ENCODE measurements around the gene RAE1.

The RAE1 gene

DNA sequence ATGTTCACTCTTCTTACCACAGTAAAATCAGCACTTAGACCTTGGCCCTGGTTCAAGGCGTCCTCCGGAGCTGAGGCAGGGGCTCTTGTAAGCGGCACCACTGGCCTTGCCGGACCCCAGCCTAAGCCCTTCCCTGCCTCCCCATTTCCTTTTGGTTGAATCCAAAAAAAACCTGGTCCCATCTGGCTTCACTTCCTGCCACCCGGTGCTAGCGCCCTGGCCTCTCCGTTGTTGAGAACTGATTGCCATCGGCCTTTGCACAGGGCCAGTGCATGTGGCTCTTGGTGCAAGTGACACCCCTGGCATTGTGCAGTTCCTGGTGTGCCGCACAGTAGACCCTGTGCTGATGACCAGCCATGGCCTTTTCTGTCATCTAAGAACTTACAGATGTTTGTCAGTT is 21.1 kb downstream of the RAE1 start:
- TF ChIP-seq GATA1 (IDR thresholded peaks at IDR 0.05; ENCODE audit: low read depth, low read length) (no peak), POLR2A (IDR thresholded peaks at IDR 0.05; ENCODE audit: low read length) (no peak)
- no peak for DNase-seq

DNA sequence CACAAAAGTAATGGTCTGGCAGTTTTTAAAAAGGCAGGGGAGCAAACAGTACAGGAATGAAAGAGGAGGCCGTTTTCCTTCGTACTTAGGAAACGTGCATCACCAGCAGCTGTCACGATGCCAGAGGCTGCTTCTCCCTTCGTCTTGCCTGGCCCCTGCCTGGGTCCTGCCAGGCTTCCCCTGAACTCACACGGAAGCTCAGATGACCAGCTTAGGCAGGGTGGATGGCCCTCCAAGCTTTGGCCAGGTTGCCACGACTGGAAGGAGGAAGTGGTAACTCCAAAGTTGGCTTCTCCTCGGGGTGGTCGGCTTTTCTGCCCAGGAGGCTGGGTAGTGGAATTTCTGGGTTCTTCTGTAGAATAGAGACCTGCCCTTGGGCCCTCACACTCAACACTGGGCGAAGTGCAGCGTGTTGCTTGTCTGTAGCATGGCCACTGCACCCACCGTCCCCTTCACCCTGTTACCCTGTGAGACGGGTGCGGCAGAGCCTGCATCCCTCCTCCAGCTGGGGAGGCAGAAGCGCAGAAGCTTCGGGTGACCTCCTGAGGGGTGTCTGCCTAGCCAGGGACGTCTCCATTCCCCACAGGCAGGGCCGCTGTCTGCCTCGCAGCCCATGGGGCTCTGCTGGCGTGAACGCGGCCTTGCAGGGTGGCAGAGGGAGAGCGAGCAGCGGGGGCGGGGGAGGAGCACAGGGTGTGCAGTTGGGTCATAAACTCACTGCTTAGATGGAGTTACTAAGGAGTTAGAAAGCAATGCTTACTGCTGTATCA is 21.7 kb downstream of the RAE1 start:
- no peak for TF ChIP-seq GATA1 (IDR thresholded peaks at IDR 0.05; ENCODE audit: low read depth, low read length)
- no peak for TF ChIP-seq POLR2A (IDR thresholded peaks at IDR 0.05; ENCODE audit: low read length)
- no peak for DNase-seq

DNA sequence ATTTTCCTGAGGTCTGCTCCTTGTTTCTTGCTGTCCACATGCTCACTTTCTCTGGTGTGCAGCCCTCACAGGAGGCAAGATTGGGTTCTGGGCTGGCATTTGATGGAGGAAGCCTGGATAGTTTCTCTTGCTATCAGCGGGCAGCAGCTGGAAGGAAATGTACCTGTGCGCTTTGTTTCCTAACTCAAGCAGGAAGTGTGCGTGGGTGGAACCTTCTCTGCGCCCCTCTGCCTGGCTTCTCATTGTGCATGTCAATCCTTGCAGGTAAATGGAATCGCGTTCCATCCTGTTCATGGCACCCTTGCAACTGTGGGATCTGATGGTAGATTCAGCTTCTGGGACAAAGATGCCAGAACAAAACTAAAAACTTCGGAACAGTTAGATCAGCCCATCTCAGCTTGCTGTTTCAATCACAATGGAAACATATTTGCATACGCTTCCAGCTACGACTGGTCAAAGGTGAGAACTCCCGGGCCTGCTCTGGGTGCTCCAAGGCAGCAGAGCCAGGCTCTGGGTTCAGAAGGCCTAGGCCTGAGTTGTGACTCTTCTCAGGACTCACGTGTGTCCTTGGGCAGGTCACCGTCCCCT is 23.4 kb downstream of the RAE1 start:
- no peak for TF ChIP-seq GATA1 (IDR thresholded peaks at IDR 0.05; ENCODE audit: low read depth, low read length)
- TF ChIP-seq POLR2A (IDR thresholded peaks at IDR 0.05; ENCODE audit: low read length), result no peak
- no peak for DNase-seq

DNA sequence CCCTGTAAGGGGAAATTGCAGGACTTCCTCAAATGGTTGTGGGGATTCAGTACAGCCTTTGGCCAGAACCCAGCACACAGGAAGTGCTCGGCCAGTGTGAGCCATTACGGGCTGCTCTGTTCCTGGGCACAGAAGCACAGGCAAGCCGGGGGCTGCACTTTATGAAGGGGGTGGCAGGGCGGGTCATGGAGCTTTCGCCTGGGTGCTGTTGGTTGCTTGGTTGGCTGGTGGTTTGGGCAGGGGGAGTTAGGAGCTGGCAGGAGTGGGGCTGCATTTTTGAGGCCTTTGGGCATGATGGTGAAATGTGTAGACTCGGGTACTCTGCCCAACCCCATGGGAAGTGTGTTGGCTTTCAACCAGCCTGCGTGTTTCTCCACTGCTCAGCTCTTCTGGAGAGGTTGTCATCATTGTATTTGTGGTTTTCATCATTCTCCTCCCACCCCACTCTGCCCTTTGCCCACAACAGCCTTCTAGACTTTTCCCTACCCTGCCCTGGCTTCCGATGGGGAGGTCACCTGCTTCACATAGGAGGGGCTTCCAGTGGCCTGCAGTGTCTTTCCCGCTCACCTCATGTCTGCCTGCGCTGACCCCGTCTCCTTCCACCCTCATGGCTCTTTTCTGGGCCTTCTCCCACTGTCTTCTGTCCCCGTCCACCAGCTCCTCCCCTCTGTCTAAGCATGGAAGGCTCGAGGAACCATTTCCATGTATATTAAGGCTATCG is 24.0 kb downstream of the RAE1 start:
- DNase-seq, result no peak
- TF ChIP-seq GATA1 (IDR thresholded peaks at IDR 0.05; ENCODE audit: low read depth, low read length), result no peak
- TF ChIP-seq POLR2A (IDR thresholded peaks at IDR 0.05; ENCODE audit: low read length), result no peak

DNA sequence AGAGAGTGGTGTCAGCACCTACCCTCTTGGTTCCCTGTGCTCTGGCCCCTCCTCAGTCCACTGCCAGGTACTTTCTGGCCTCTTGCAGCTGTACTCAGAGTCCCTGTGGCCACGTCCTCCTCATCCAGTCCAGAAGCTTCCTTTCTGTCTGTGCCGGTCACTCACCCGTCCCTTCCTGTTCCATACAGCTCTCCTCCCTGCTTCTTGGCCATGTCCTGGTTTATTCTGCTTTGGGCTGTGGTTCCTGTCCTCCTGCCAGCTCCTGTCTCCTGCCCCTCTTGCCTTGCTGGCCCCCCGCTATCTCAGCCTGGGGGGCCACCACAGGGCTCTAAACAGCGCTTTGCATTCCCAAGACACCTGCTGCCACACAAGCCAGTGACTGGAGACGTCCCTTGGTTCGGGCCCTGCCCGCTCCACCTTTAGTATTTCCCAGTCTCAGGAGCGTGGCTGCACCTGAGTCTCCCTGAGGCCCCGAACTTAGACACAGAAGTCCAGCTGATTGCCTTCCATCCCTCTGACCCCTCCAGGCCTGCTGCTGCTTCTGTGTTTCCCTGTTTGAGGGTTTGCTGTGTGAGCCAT is 24.7 kb downstream of the RAE1 start:
- no peak for TF ChIP-seq POLR2A (IDR thresholded peaks at IDR 0.05; ENCODE audit: low read length)
- no peak for TF ChIP-seq GATA1 (IDR thresholded peaks at IDR 0.05; ENCODE audit: low read depth, low read length)

DNA sequence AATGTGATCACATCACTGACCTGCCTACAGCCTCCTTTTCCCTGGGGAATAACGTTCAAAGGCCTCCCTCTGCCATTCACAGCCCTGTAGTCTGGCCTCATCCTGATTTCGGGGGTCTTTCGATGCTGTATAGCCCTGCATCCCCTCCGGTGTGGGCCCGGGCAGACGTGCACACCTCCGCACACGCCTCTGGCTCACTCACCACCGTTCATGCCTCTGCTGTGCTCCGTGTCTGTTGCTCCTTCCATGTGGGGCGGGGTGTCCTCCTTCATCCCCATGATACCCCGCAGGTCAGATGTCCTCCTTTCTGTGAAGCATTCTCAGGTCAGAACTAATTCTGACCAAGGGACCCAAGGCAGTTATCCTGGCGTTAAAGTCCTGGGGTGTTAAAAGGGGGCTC is 26.3 kb downstream of the RAE1 start:
- no peak for TF ChIP-seq POLR2A (IDR thresholded peaks at IDR 0.05; ENCODE audit: low read length)
- no peak for TF ChIP-seq GATA1 (IDR thresholded peaks at IDR 0.05; ENCODE audit: low read depth, low read length)
- no peak for DNase-seq

More for the DNA sequence above, 24.7 kb downstream of the RAE1 start:
- DNase-seq, result no peak

DNA sequence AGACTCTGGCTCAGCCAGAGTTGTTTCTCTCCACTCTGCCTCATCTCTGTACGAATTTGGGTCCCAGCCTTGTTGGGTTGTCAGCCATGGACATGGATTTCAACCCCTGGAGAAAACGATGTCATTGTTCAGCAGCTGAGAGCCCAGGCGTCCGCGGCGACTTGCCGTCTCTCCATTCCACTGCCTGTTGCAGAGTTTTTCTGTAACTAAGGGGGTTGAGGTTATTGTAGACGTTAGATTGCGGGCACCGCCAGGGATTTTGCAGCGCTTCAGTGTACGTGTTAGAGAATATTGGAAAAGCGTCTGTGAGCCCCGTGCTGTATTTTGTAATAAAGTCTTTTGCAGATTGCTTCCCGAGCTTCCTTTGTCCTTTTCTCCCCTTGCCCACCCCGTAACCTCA is 27.1 kb downstream of the RAE1 start:
- TF ChIP-seq GATA1 (IDR thresholded peaks at IDR 0.05; ENCODE audit: low read depth, low read length), result no peak
- TF ChIP-seq POLR2A (IDR thresholded peaks at IDR 0.05; ENCODE audit: low read length), result no peak
- DNase-seq, result no peak

DNA sequence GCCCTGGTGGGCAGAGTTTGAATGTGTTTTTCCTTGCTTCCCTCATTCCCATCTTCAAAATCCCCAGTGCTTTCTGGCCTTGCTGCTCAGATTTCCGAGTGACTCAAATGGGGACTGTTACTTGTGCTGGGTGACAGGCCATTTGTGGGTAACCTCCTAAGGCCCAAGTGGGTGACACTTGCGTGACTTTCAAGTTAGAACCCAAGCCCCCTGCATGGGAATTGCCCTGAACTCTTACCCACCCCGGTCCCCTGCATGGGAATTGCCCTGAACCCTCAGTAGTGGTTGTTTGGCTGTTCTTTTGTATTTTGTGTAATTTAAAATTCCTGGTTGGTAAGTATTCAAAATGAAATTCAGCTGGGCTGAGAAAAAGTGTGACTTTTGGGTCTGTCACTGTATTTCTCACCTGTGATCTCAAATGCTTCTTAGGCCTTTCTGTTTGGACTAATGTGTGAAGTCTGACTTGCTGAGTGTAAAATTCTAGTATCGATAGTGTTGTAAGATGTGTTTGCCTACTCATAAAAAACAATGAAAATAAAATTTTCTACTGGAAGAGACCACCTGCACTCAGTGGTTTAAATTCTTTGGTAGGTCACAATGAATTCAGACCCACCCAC is 27.7 kb downstream of the RAE1 start:
- no peak for TF ChIP-seq GATA1 (IDR thresholded peaks at IDR 0.05; ENCODE audit: low read depth, low read length)
- TF ChIP-seq POLR2A (IDR thresholded peaks at IDR 0.05; ENCODE audit: low read length), result no peak
- no peak for DNase-seq

DNA sequence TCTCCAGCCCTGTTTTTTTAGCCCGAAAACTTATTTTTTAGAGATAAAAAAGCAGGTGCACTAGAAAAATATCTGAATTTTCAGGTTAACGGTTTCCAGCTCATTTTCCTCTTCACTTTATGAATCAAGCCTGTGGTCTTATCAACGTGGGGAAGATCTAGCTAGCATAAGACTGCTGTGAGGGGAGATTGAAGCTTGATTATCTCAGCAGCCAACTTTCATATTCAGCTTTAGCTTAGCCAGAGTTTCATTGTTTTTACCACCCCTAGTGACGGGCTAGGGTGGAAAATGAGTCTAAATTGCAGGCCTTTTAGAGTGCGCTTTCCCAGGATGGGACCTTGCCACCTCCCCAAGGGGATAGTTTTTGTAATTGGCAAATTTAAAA is 28.2 kb downstream of the RAE1 start:
- TF ChIP-seq POLR2A (IDR thresholded peaks at IDR 0.05; ENCODE audit: low read length) (no peak), GATA1 (IDR thresholded peaks at IDR 0.05; ENCODE audit: low read depth, low read length) (no peak)
- DNase-seq, result peak in 1 of 2 experiments; percentile 53

DNA sequence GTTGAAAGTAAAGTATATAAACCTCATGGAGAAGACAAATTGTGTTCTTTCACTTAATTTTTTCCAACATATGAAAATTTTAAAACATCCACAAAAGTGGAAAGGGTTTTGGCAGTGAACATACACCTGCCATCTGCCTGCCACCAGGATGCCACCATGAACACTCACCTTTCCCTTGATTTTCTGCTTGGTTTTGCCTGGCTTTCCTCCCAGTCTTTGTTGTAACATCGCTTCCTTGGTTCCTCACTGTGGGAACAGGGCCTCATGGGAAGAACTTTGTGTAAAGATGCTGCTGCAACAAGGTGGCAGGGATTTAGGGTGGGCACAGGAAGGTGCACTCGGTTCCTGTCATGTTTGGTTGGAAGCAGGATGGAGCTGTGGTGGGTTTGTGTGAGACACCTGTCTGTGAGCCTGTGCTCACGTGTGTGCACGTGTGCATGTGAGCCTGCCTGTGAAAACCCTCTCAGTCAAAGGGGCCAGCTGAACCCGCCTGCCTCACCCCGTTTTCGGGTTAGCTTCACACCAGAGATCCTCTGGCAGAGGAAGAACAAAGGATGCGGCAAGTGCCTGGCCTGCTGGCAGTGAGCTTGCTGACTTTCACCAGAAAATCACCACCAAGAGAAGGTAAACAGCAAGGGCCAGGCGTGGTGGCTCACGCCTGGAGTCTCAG is 29.2 kb downstream of the RAE1 start:
- TF ChIP-seq POLR2A (IDR thresholded peaks at IDR 0.05; ENCODE audit: low read length) (no peak), GATA1 (IDR thresholded peaks at IDR 0.05; ENCODE audit: low read depth, low read length) (no peak)
- DNase-seq, result no peak

DNA sequence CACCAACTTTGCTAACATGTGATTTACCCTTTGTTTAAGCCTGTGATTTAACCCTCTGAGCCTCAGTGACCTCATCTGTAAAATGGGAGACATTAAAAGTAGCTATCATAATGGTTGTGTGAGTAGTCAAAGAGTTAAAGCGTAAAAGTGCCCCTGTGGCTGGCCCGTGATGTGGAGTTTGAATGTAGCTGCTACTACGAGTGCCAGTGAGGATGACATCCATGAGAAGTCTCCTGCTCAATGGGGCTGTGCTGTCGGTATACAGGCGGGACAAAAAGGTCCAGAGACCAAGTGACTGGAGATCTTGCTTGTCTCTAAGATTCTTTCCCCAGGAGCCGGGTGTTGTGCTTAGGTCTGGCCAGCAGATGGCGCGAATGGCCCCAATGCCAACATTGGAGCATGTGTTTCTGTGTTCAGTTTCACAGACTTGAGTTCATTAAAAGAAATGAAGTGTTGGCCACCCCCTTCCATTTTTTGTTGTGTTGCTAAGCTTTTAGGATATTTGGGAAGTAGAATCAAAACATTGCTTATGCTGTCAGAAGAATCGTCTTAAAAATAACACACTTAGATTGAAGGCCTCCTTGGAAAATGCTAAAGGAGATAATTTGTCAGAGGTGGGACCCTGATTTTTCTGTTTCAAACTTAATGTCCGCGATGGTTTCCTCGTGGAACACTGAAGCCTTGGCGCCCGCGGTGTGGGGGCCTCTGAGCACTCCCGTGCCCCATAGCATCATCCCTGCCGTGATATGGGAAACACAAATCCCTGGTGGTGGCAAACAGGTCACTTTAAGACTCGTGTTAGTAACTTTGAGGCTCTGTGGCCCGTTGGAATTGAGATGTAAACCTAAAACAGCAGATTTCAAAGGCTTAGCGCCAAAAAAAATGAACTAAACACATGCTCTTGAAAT is 30.8 kb downstream of the RAE1 start:
- TF ChIP-seq GATA1 (IDR thresholded peaks at IDR 0.05; ENCODE audit: low read depth, low read length) (no peak), POLR2A (IDR thresholded peaks at IDR 0.05; ENCODE audit: low read length) (no peak)
- DNase-seq, result peak; percentile 82 to 90

DNA sequence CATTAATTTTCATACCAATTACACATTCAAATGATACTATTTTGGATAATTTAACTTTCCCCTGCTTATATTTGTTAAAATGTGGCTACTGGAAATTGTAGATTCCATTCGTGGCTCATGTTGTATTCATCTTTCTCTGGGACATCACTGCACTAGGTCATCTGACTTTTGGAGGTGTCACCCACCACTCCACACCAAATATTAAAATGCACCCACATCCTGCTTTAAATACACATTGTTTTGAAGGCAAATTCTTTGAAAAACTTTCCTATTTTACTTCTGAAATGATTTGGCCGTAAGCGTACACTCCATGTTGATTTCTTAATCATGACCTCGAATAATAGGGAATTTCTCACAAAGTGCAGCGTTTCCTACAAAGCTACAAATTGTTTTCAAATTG is 31.5 kb downstream of the RAE1 start:
- DNase-seq, result no peak
- TF ChIP-seq POLR2A (IDR thresholded peaks at IDR 0.05; ENCODE audit: low read length) (no peak), GATA1 (IDR thresholded peaks at IDR 0.05; ENCODE audit: low read depth, low read length) (no peak)

Data from erythroblast (primary cell).